ENCODE measurements around the gene ZNF423. TPM values are rescaled to one million over a fixed set of nuclear protein-coding genes. Genes with fewer than 3 reads are reported as not detected.

Gene ZNF423
- total RNA-seq, 1 donor from 2014 or later, result 16.7 TPM

DNA sequence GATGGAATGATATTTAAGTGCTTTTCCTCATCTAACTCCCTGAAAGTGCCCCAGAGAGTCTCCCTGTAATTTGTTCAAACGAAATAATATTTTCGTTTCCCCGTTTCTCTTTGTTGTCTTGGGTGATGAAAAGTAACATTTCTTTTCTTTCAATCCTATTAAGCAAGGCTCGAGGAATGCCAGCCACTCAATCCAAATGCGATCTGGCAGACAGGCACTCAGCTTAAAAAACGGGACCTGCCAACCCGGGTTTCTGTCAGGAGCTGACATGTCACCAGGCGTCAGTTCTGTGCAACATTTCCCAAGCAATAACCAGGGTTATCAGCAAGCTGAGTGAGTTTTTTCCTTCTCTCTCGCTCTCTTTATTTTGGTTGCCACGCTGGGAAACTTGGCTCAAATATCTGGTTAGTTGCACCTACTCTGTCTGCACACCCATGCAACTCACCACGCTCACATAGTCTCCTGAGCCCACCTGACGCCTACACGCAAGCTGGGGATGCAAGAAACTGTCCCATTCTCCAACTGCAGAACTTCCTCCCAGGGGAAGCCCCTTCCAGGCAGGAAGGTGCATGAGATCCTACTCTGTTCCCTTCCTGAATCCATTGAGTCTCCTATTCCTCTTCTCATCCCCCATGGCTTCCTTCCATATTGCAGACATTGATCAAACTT is 274.1 kb downstream of the ZNF423 start:
- no peak overlapping the region for H3K4me3 ChIP-seq (ENCODE audit: low read length in 3 of 3)
- no peaks in the 10 kb centered on the region for H3K36me3 ChIP-seq (ENCODE audit: control insufficient read depth in 3 of 3, insufficient read depth in 3 of 3, low read length in 3 of 3)
- H3K9me3 ChIP-seq (ENCODE audit: control insufficient read depth in 3 of 3, low read length in 3 of 3), result no peaks in the 10 kb centered on the region
- no peaks in the 10 kb centered on the region for H3K27me3 ChIP-seq (ENCODE audit: control insufficient read depth in 3 of 3, insufficient read depth in 3 of 3, low read length in 3 of 3)
- H3K4me1 ChIP-seq (ENCODE audit: control insufficient read depth in 3 of 3, insufficient read depth in 3 of 3, low read length in 3 of 3), result peaks cover 24 to 42% (median 28%) of the 10 kb centered on the region in 3 donors
- H3K9ac ChIP-seq (ENCODE audit: low read depth in 1 of 3, low read length in 3 of 3), result no peak overlapping the region
- no peak overlapping the region for H3K27ac ChIP-seq (ENCODE audit: low read depth, low read length)

DNA sequence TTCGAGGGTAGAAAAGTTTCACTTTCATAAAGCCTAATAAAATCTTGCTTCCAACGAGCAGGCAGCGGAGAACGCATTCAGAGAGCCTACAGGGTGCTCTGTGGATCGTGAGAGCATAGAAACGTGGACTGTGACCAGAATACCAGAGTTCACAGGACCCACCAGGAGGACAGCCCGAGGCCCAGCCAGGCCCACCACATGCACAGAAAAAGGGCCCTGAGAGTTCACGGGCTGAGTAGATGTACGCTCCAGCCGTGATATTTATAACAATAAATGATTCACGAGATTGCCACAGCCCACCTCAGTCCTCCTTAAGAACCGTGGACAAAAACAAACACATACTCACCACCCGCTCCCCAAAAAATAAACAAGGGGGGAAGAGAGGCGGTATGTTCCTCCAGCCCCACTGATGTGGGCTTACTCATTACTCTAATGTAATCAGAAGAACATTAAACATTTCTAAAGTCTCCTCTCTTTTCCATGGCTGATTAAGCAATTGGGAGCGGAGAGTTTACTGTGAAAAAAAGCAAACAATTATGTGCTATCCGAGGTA is 275.1 kb downstream of the ZNF423 start:
- peak overlapping the region in 1 of 3 donors; percentile 24 for H3K4me3 ChIP-seq (ENCODE audit: low read length in 3 of 3)
- H3K9me3 ChIP-seq (ENCODE audit: control insufficient read depth in 3 of 3, low read length in 3 of 3), result no peaks in the 10 kb centered on the region
- H3K4me1 ChIP-seq (ENCODE audit: control insufficient read depth in 3 of 3, insufficient read depth in 3 of 3, low read length in 3 of 3), result peaks cover 25 to 42% (median 29%) of the 10 kb centered on the region in 3 donors
- no peaks in the 10 kb centered on the region for H3K36me3 ChIP-seq (ENCODE audit: control insufficient read depth in 3 of 3, insufficient read depth in 3 of 3, low read length in 3 of 3)
- no peaks in the 10 kb centered on the region for H3K27me3 ChIP-seq (ENCODE audit: control insufficient read depth in 3 of 3, insufficient read depth in 3 of 3, low read length in 3 of 3)
- H3K27ac ChIP-seq (ENCODE audit: low read depth, low read length), result peak overlapping the region; percentile 9
- H3K9ac ChIP-seq (ENCODE audit: low read depth in 1 of 3, low read length in 3 of 3), result no peak overlapping the region

DNA sequence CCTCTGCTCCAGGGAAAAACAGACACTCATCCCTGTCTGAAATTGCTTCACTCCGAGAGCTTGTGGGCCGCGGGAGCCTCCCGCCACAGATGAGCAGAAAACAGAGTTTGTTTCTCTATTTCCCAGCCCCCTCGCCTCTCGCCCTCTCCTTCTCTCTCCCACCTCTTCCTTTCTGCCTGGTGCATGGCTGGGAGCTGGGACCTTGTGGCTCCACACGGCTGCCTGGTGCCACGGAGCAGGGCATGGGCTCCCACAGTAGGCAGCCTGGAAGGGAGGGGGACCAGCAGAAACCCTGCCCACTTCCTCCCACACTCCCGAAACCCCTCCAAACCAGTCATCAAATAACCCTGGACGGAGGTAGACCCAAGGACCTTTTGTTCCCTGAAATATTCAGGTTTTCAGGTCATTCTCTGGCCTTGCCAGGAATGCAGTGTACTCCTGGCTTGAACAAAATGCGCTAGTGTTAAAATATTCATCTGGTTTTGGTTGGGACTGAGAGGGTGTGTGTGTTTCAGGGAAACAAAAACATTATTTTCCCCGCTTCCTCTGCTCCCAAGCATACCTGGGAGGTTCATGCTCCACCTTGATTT is 277.4 kb downstream of the ZNF423 start:
- Histone ChIP-seq H3K4me1 (ENCODE audit: control insufficient read depth in 3 of 3, insufficient read depth in 3 of 3, low read length in 3 of 3) (peaks cover 35 to 53% (median 36%) of the 10 kb centered on the region in 3 donors), H3K4me3 (ENCODE audit: low read length in 3 of 3) (no peak overlapping the region), H3K27me3 (ENCODE audit: control insufficient read depth in 3 of 3, insufficient read depth in 3 of 3, low read length in 3 of 3) (no peaks in the 10 kb centered on the region), H3K27ac (ENCODE audit: low read depth, low read length) (no peak overlapping the region), H3K9ac (ENCODE audit: low read depth in 1 of 3, low read length in 3 of 3) (no peak overlapping the region), H3K36me3 (ENCODE audit: control insufficient read depth in 3 of 3, insufficient read depth in 3 of 3, low read length in 3 of 3) (no peaks in the 10 kb centered on the region), H3K9me3 (ENCODE audit: control insufficient read depth in 3 of 3, low read length in 3 of 3) (no peaks in the 10 kb centered on the region)

DNA sequence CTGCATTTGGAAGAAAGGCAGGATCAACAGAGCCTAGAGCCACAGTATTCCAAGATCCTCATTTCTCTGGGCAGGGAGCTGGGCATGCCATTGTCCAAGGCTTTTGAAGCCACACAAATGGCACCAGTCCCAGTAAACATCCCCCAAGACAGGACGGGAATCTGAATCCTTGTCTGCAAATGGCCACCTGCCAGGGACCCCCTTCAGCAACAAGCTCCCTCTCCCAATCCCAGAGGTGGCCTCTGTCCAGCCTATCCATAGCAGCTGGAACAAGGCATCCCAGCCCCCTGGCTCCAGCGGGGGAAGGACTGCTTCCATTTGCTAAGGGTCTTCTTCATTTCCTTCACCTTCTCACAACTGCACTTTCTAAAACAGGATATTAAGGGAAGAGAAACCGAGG is 277.9 kb downstream of the ZNF423 start:
- H3K9ac ChIP-seq (ENCODE audit: low read depth in 1 of 3, low read length in 3 of 3), result no peak overlapping the region
- no peak overlapping the region for H3K27ac ChIP-seq (ENCODE audit: low read depth, low read length)
- no peaks in the 10 kb centered on the region for H3K27me3 ChIP-seq (ENCODE audit: control insufficient read depth in 3 of 3, insufficient read depth in 3 of 3, low read length in 3 of 3)
- H3K36me3 ChIP-seq (ENCODE audit: control insufficient read depth in 3 of 3, insufficient read depth in 3 of 3, low read length in 3 of 3), result no peaks in the 10 kb centered on the region
- no peak overlapping the region for H3K4me3 ChIP-seq (ENCODE audit: low read length in 3 of 3)
- no peaks in the 10 kb centered on the region for H3K9me3 ChIP-seq (ENCODE audit: control insufficient read depth in 3 of 3, low read length in 3 of 3)
- peaks cover 36 to 53% (median 40%) of the 10 kb centered on the region in 3 donors for H3K4me1 ChIP-seq (ENCODE audit: control insufficient read depth in 3 of 3, insufficient read depth in 3 of 3, low read length in 3 of 3)

DNA sequence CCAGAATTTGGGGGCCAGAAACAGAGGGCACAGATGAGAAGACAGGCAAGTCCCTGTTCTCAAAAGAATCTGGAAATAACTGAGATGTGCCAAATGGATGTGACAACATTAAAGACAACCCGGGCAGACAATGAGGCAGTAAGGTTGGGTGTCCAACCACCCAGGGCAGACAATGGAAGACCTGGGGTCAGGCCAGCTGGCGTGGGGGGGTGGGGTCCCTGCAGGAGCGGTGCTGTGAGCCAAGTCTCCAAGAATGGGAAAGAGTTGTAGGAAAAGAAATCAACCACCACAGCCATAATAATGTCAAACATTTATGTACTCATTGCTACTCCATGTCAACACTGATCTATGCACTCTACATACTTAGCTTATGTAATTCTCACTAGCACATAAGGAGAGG is 279.0 kb downstream of the ZNF423 start:
- H3K4me3 ChIP-seq (ENCODE audit: low read length in 3 of 3), result no peak overlapping the region
- no peaks in the 10 kb centered on the region for H3K27me3 ChIP-seq (ENCODE audit: control insufficient read depth in 3 of 3, insufficient read depth in 3 of 3, low read length in 3 of 3)
- no peak overlapping the region for H3K27ac ChIP-seq (ENCODE audit: low read depth, low read length)
- H3K36me3 ChIP-seq (ENCODE audit: control insufficient read depth in 3 of 3, insufficient read depth in 3 of 3, low read length in 3 of 3), result no peaks in the 10 kb centered on the region
- no peaks in the 10 kb centered on the region for H3K9me3 ChIP-seq (ENCODE audit: control insufficient read depth in 3 of 3, low read length in 3 of 3)
- no peak overlapping the region for H3K9ac ChIP-seq (ENCODE audit: low read depth in 1 of 3, low read length in 3 of 3)
- peaks cover 42 to 57% (median 44%) of the 10 kb centered on the region in 3 donors for H3K4me1 ChIP-seq (ENCODE audit: control insufficient read depth in 3 of 3, insufficient read depth in 3 of 3, low read length in 3 of 3)

- Histone ChIP-seq H3K4me1 (ENCODE audit: control insufficient read depth in 3 of 3, insufficient read depth in 3 of 3, low read length in 3 of 3) (peaks cover 37 to 52% (median 40%) of the 10 kb centered on the region in 3 donors), H3K9ac (ENCODE audit: low read depth in 1 of 3, low read length in 3 of 3) (peak overlapping the region in 1 of 3 donors; percentile 57), H3K4me3 (ENCODE audit: low read length in 3 of 3) (no peak overlapping the region), H3K27me3 (ENCODE audit: control insufficient read depth in 3 of 3, insufficient read depth in 3 of 3, low read length in 3 of 3) (no peaks in the 10 kb centered on the region), H3K9me3 (ENCODE audit: control insufficient read depth in 3 of 3, low read length in 3 of 3) (no peaks in the 10 kb centered on the region), H3K27ac (ENCODE audit: low read depth, low read length) (peak overlapping the region; percentile 10), H3K36me3 (ENCODE audit: control insufficient read depth in 3 of 3, insufficient read depth in 3 of 3, low read length in 3 of 3) (no peaks in the 10 kb centered on the region)
These were observed 279.8 kb downstream of the ZNF423 start for GRCh38 chr16:49576173-49576494.

- Histone ChIP-seq H3K9me3 (ENCODE audit: control insufficient read depth in 3 of 3, low read length in 3 of 3) (no peaks in the 10 kb centered on the region), H3K27me3 (ENCODE audit: control insufficient read depth in 3 of 3, insufficient read depth in 3 of 3, low read length in 3 of 3) (no peaks in the 10 kb centered on the region), H3K36me3 (ENCODE audit: control insufficient read depth in 3 of 3, insufficient read depth in 3 of 3, low read length in 3 of 3) (no peaks in the 10 kb centered on the region), H3K27ac (ENCODE audit: low read depth, low read length) (peak overlapping the region; percentile 10), H3K4me1 (ENCODE audit: control insufficient read depth in 3 of 3, insufficient read depth in 3 of 3, low read length in 3 of 3) (peaks cover 37 to 48% (median 40%) of the 10 kb centered on the region in 3 donors), H3K9ac (ENCODE audit: low read depth in 1 of 3, low read length in 3 of 3) (peak overlapping the region in 1 of 3 donors; percentile 57), H3K4me3 (ENCODE audit: low read length in 3 of 3) (peak overlapping the region in 1 of 3 donors; percentile 29)
These were observed 280.4 kb downstream of the ZNF423 start for GRCh38 chr16:49575346-49576172.

- Histone ChIP-seq H3K9me3 (ENCODE audit: control insufficient read depth in 3 of 3, low read length in 3 of 3) (no peaks in the 10 kb centered on the region), H3K9ac (ENCODE audit: low read depth in 1 of 3, low read length in 3 of 3) (peak overlapping the region in 1 of 3 donors; percentile 57), H3K27ac (ENCODE audit: low read depth, low read length) (no peak overlapping the region), H3K4me1 (ENCODE audit: control insufficient read depth in 3 of 3, insufficient read depth in 3 of 3, low read length in 3 of 3) (peaks cover 37 to 48% (median 40%) of the 10 kb centered on the region in 3 donors), H3K27me3 (ENCODE audit: control insufficient read depth in 3 of 3, insufficient read depth in 3 of 3, low read length in 3 of 3) (no peaks in the 10 kb centered on the region), H3K4me3 (ENCODE audit: low read length in 3 of 3) (no peak overlapping the region), H3K36me3 (ENCODE audit: control insufficient read depth in 3 of 3, insufficient read depth in 3 of 3, low read length in 3 of 3) (no peaks in the 10 kb centered on the region)
These were observed 281.1 kb downstream of the ZNF423 start for GRCh38 chr16:49574826-49575225.

DNA sequence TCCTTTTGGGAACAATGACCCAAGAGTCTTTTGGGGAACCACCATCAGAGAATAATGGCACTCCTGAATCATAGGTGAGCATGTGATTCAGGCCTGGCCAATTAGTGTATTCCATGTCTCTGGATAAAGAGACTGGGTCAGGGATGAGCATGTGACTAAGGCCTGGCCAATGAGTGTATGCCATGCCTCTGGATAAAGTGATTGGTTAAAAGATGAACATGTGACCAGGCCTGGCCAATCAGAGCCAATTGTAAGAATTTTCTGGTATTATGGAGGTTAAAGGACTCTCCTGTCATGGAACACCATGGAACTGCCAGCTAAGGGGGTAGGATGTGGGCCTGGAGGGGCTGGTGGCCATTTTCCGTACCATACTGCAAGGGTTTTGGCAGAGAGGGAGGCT is 288.0 kb downstream of the ZNF423 start:
- H3K27ac ChIP-seq (ENCODE audit: low read depth, low read length), result no peak overlapping the region
- H3K9ac ChIP-seq (ENCODE audit: low read depth in 1 of 3, low read length in 3 of 3), result no peak overlapping the region
- no peaks in the 10 kb centered on the region for H3K9me3 ChIP-seq (ENCODE audit: control insufficient read depth in 3 of 3, low read length in 3 of 3)
- H3K36me3 ChIP-seq (ENCODE audit: control insufficient read depth in 3 of 3, insufficient read depth in 3 of 3, low read length in 3 of 3), result no peaks in the 10 kb centered on the region
- peaks cover 13 to 38% (median 15%) of the 10 kb centered on the region in 3 donors for H3K4me1 ChIP-seq (ENCODE audit: control insufficient read depth in 3 of 3, insufficient read depth in 3 of 3, low read length in 3 of 3)
- H3K27me3 ChIP-seq (ENCODE audit: control insufficient read depth in 3 of 3, insufficient read depth in 3 of 3, low read length in 3 of 3), result no peaks in the 10 kb centered on the region
- no peak overlapping the region for H3K4me3 ChIP-seq (ENCODE audit: low read length in 3 of 3)
